Fibroblast of peridontal ligament (primary cell): Measurements from ENCODE around the gene CDKN2B-AS1.
"Not testable (repeated sequence)": the region's sequence is repeated elsewhere in the genome, so short reads cannot be mapped to it uniquely, and the experiment has no call there.

Source experiments
- DNase-seq: peaks from one replicate; pipeline ENCODE4 v3.0.0-alpha.2; 2010; ENCODE audit errors: extremely low read depth

The CDKN2B-AS1 gene

GRCh38 chr9:21994556-21995005 is at the start of gene CDKN2B-AS1:
CDKN2B-AS1 (plus strand) TSS chr9:21994791.
- peak; percentile 74 for DNase-seq

DNA sequence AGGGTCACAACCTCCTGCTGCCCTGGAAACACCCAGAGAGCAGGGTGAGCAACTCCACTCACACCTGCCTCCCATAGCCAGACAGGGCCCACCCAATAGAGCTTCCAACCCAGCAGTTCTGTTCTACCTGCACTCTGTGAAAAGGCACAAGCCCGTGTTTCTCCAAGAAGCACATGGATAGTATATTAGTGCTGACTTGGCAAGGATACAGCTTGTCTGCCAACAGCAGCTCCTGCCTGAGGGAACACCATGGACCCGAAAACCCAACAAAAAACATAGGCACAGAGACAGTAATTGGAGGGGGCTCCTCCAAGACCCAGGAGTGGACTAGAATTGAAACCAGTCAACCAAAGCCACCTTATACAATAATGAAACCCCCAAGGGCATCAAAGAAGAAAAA is 49.0 kb upstream of the CDKN2B-AS1 start:
- no peak for DNase-seq

- no peak for DNase-seq
Measured at GRCh38 chr9:21958833-21959232, 35.8 kb upstream of the CDKN2B-AS1 start.

- not testable (repeated sequence) for DNase-seq
Measured at GRCh38 chr9:21959268-21959667, 35.3 kb upstream of the CDKN2B-AS1 start.

DNA sequence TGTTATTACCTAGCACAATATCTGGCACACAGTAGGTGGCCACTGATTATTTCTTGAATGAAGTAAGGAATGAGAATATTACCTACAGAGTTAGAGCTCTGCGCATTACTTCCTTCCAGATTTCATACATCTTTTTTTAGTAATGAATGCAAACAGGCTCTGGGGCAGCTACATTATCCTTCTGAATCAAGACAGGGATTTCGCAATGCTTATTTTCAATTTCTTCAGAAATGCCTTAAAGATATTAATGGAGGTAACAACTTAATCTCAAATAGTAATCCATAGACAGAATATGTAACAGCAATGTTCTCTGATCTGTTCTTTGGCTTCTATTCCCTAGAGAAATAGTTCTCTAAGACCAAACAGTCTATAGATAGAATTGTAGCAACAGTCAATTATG is 33.0 kb upstream of the CDKN2B-AS1 start:
- no peak for DNase-seq

DNA sequence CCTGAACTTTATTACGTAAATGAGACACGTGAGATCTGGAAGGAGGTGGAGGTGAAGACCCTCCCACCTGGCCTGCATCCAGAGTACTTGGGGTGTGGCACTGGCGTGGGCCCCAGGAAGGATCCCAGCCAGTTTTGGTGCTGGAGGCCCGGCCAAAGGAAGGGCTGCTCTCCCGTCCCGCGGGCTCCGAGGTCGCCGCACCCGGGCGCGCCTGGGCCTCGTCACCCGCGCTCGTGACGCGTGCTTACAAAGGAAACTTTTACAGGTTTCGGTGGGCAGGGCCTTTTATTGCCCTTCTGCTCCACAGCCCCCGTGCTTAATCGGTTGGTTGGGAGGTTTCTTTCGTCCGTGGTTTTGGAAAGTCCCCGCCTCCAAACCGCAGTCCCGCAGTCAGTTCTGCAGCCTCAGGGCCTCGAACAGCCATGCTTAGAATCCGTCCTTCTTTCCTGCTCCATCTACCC is 29.6 kb upstream of the CDKN2B-AS1 start:
- DNase-seq: no peak

- peak; percentile 69 for DNase-seq
Measured at GRCh38 chr9:21965401-21965951, 29.1 kb upstream of the CDKN2B-AS1 start.

DNA sequence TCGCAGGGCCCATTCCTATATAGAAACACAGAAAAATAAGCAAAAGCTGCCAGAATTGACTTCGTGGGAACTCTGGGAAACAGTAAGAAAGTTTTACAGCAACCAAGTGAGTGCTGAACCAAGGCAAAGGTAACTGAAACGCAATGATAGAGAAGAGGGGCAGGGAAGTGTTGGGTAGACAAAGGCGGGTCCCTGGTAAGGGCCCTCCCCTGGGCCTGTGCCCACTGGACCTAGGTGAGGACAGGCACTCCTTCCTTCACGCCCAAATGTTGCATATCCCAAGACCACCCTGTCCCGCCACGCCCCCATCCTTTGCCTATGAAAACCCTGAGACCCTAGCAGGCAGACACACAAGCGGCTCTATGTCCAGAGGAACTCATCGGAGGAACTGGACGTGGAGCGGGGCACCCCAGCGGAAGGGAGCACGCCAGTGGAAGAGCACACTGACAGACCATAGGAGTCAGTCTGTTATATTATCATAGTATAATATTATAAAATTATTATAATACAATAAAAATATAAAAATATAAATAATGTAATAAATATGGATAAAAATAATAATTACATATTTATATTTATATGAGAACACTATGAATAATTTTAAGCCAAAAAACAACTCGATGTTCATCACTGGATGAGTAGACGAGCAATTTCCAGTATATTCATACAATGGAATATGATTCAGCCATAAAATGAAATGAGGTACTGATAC is 28.3 kb upstream of the CDKN2B-AS1 start:
- DNase-seq: no peak

- no peak for DNase-seq
Measured at GRCh38 chr9:21967169-21967568, 27.4 kb upstream of the CDKN2B-AS1 start.

- DNase-seq: no peak
Measured at GRCh38 chr9:21967702-21968101, 26.9 kb upstream of the CDKN2B-AS1 start.

- no peak for DNase-seq
Measured at GRCh38 chr9:21968331-21969010, 26.1 kb upstream of the CDKN2B-AS1 start.

GRCh38 chr9:21969011-21969940 is 25.3 kb upstream of the CDKN2B-AS1 start:
- no peak for DNase-seq

GRCh38 chr9:21969951-21970799 is 24.4 kb upstream of the CDKN2B-AS1 start:
- DNase-seq: no peak

DNA sequence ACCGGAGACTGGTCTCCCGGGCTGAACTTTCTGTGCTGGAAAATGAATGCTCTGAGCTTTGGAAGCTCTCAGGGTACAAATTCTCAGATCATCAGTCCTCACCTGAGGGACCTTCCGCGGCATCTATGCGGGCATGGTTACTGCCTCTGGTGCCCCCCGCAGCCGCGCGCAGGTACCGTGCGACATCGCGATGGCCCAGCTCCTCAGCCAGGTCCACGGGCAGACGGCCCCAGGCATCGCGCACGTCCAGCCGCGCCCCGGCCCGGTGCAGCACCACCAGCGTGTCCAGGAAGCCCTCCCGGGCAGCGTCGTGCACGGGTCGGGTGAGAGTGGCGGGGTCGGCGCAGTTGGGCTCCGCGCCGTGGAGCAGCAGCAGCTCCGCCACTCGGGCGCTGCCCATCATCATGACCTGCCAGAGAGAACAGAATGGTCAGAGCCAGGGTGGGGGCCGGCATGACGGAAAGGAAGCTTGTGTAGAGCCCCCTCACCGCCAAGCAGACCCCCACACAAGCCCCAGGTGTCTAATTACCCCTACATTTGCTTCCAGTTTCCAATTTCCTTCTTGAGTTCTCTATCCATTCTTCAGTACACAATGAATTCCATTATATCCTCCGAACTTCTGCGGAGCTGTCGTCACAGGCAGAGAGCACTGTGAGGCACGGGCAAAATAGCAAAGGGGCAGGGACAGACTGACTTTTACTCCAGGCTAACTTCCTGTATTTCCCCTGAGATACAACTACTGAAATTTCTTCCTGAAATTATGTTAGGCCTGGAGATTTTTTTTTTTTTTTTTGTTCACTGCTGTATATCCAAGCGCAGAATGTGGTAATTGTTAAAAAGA is 23.6 kb upstream of the CDKN2B-AS1 start:
- no peak for DNase-seq

DNA sequence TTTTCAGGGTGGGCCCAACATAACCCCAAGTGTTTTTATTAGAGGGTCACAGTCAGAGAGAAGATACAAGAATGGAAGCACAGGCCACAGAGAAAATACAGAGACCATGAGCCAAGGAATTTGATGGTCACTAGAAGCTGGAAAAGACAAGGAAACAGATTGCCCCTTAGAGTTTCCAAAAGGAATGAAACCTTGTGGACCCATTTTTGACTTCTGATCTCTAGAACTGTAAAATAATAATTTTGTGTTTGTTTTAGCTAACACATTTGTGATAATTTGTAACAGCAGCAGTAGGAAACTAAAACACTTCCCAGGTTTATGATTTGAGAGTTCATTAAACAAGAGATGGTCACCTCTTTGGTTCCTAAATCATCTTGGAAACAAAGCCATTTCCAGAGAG is 22.2 kb upstream of the CDKN2B-AS1 start:
- no peak for DNase-seq

GRCh38 chr9:21974343-21974721 is 20.3 kb upstream of the CDKN2B-AS1 start:
- DNase-seq: no peak

DNA sequence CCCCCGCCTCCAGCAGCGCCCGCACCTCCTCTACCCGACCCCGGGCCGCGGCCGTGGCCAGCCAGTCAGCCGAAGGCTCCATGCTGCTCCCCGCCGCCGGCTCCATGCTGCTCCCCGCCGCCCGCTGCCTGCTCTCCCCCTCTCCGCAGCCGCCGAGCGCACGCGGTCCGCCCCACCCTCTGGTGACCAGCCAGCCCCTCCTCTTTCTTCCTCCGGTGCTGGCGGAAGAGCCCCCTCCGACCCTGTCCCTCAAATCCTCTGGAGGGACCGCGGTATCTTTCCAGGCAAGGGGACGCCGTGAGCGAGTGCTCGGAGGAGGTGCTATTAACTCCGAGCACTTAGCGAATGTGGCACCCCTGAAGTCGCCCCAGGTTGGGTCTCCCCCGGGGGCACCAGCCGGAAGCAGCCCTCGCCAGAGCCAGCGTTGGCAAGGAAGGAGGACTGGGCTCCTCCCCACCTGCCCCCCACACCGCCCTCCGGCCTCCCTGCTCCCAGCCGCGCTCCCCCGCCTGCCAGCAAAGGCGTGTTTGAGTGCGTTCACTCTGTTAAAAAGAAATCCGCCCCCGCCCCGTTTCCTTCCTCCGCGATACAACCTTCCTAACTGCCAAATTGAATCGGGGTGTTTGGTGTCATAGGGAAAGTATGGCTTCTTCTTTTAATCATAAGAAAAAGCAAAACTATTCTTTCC is 19.7 kb upstream of the CDKN2B-AS1 start:
- peak; percentile 38 for DNase-seq

- DNase-seq: no peak
Measured at GRCh38 chr9:21976334-21976875, 18.2 kb upstream of the CDKN2B-AS1 start.

DNA sequence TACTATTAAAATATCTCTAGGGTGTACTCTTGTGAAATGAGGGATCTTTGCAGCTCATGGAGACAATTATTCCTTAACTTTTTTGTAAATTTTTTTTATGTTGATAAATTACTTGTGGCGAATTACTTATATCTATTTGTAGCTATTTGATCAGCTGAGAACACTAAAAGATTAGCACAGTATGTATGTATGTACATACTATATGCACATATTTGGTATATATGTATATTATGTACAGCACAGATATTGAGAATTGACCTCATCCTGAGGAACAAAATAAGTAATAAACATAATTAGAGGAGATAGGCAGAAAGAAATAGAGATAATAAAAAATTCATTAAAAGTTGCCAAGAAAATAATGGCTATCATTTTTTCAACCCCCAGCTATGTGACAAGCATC is 12.2 kb upstream of the CDKN2B-AS1 start:
- no peak for DNase-seq
